H9 (cell line): ENCODE data around the gene PODXL2. TPM values are rescaled to one million over a fixed set of nuclear protein-coding genes. Genes with fewer than 3 reads are reported as not detected.

Experiments
- DNase-seq: peaks from one replicate; pipeline ENCODE4 v3.0.0-alpha.2; 2017
- H2AFZ ChIP-seq: one replicate; pipeline ENCODE4 v1.6.1; 2013; ENCODE audit warnings: mild to moderate bottlenecking, low read length, control low read depth, moderate library complexity
- H2AK5ac ChIP-seq: 2 replicates; pipeline ENCODE4 v1.6.1; 2013; ENCODE audit warnings: low read length, control low read depth, mixed read lengths; ENCODE audit not compliant: insufficient read length
- H2BK120ac ChIP-seq: one replicate; pipeline ENCODE4 v1.6.1; 2013; ENCODE audit warnings: low read depth, mild to moderate bottlenecking, low read length, control low read depth, inconsistent platforms; ENCODE audit not compliant: poor library complexity, severe bottlenecking
- H2BK12ac ChIP-seq: 2 replicates; pipeline ENCODE4 v1.6.1; 2013; ENCODE audit warnings: low read length, control low read depth, mixed read lengths, low read depth; ENCODE audit not compliant: insufficient read length
- H2BK15ac ChIP-seq: 2 replicates; pipeline ENCODE4 v1.6.1; 2013; ENCODE audit warnings: low read depth, low read length, control low read depth
- H2BK20ac ChIP-seq: one replicate; pipeline ENCODE4 v1.6.1; 2013; ENCODE audit warnings: low read depth, mild to moderate bottlenecking, low read length, control low read depth, inconsistent platforms; ENCODE audit not compliant: poor library complexity, severe bottlenecking
- H2BK5ac ChIP-seq: 2 replicates; pipeline ENCODE4 v1.6.1; 2013; ENCODE audit warnings: low read length, control low read depth, mixed read lengths; ENCODE audit not compliant: insufficient read length
- H3K14ac ChIP-seq: 2 replicates; pipeline ENCODE4 v1.6.1; 2013; ENCODE audit warnings: low read length, control low read depth; ENCODE audit not compliant: insufficient read depth
- H3K18ac ChIP-seq: 2 replicates; pipeline ENCODE4 v1.6.1; 2013; ENCODE audit warnings: low read depth, mild to moderate bottlenecking, mixed read lengths, low read length, control low read depth; ENCODE audit not compliant: insufficient read length
- H3K23ac ChIP-seq: 2 replicates; pipeline ENCODE4 v1.6.1; 2013; ENCODE audit warnings: low read length, control low read depth, mixed read lengths, low read depth; ENCODE audit not compliant: insufficient read length
- H3K23me2 ChIP-seq: 2 replicates; pipeline ENCODE4 v1.6.1; 2013; ENCODE audit warnings: low read depth, mild to moderate bottlenecking, mixed read lengths, low read length, control low read depth; ENCODE audit not compliant: insufficient read length, poor library complexity, severe bottlenecking
- H3K27ac ChIP-seq: 2 replicates; pipeline ENCODE4 v1.5.1; 2013; ENCODE audit warnings: low read length, control low read depth, mixed read lengths, low read depth; ENCODE audit not compliant: insufficient read length
- H3K27me3 ChIP-seq: 2 replicates; pipeline ENCODE4 v1.6.1; 2013; ENCODE audit warnings: low read length, control low read depth, inconsistent platforms; ENCODE audit not compliant: insufficient read depth
- H3K4ac ChIP-seq: 2 replicates; pipeline ENCODE4 v1.6.1; 2013; ENCODE audit warnings: low read depth, mild to moderate bottlenecking, control low read depth, inconsistent platforms, low read length, moderate library complexity
- H3K4me1 ChIP-seq: 2 replicates; pipeline ENCODE4 v1.6.1; 2013; ENCODE audit warnings: low read length, control low read depth, inconsistent platforms; ENCODE audit not compliant: insufficient read depth
- H3K4me2 ChIP-seq: 2 replicates; pipeline ENCODE4 v1.6.1; 2013; ENCODE audit warnings: low read length, control low read depth, mixed read lengths; ENCODE audit not compliant: insufficient read length, insufficient read depth
- H3K56ac ChIP-seq: 2 replicates; pipeline ENCODE4 v1.6.1; 2013; ENCODE audit warnings: low read depth, mild to moderate bottlenecking, mixed read lengths, low read length, control low read depth; ENCODE audit not compliant: insufficient read length
- H3K79me1 ChIP-seq: 2 replicates; pipeline ENCODE4 v1.6.1; 2013; ENCODE audit warnings: low read depth, mild to moderate bottlenecking, moderate library complexity, low read length, control low read depth, inconsistent platforms; ENCODE audit not compliant: insufficient read depth, poor library complexity, severe bottlenecking
- H3K79me2 ChIP-seq: 2 replicates; pipeline ENCODE4 v1.6.1; 2013; ENCODE audit warnings: low read length, control low read depth, inconsistent platforms; ENCODE audit not compliant: insufficient read depth
- H3K9ac ChIP-seq: 2 replicates; pipeline ENCODE4 v1.6.1; 2013; ENCODE audit warnings: low read length, control low read depth, mixed read lengths; ENCODE audit not compliant: insufficient read length; ENCODE audit errors: extremely low read depth
- H3K9me3 ChIP-seq: one replicate; pipeline ENCODE4 v1.6.1; 2013; ENCODE audit warnings: low read depth, low read length, inconsistent platforms; ENCODE audit not compliant: control insufficient read depth
- H3T11ph ChIP-seq: one replicate; pipeline ENCODE4 v1.6.1; 2013; ENCODE audit warnings: mild to moderate bottlenecking, low read length, control low read depth, inconsistent platforms
- H4K20me1 ChIP-seq: one replicate; pipeline ENCODE4 v1.6.1; 2013; ENCODE audit not compliant: control insufficient read depth, insufficient read length, insufficient read depth
- H4K5ac ChIP-seq: 2 replicates; pipeline ENCODE4 v1.6.1; 2013; ENCODE audit warnings: low read depth, mild to moderate bottlenecking, mixed read lengths, low read length, control low read depth; ENCODE audit not compliant: insufficient read length
- H4K8ac ChIP-seq: replicated peaks from 2 replicates; pipeline ENCODE4 v1.6.1; 2013; ENCODE audit warnings: low read length, control low read depth, mixed read lengths, low read depth; ENCODE audit not compliant: insufficient read length
- H4K91ac ChIP-seq: 2 replicates; pipeline ENCODE4 v1.6.1; 2013; ENCODE audit warnings: low read depth, mild to moderate bottlenecking, moderate library complexity, mixed read lengths, low read length, control low read depth; ENCODE audit not compliant: insufficient read length
- H3K27ac Mint-ChIP-seq, 3 experiments: 2 replicates in 2 of 3; 3 replicates in 1 of 3; pipeline ENCODE4 v1.8.0; 2020 to 2021; ENCODE audit warnings: mixed read lengths in 3 of 3, mild to moderate bottlenecking in 1 of 3, moderate library complexity in 1 of 3
- H3K27me3 Mint-ChIP-seq: 2 replicates; pipeline ENCODE4 v1.8.0; 2021; ENCODE audit warnings: low read depth, mild to moderate bottlenecking, moderate library complexity, mixed read lengths
- H3K36me3 Mint-ChIP-seq, 3 experiments: 2 replicates in 2 of 3; 3 replicates in 1 of 3; pipeline ENCODE4 v1.8.0; 2020 to 2021; ENCODE audit warnings: low read depth in 3 of 3, mixed read lengths in 3 of 3; ENCODE audit not compliant: insufficient read depth in 1 of 3
- H3K4me1 Mint-ChIP-seq, 2 experiments: 2 replicates each; pipeline ENCODE4 v1.8.0; 2020; ENCODE audit warnings: mixed read lengths in 2 of 2
- H3K4me3 Mint-ChIP-seq, 2 experiments: 2 replicates in 1 of 2; 3 replicates in 1 of 2; pipeline ENCODE4 v1.8.0; 2020 to 2021; ENCODE audit warnings: mild to moderate bottlenecking in 2 of 2, mixed read lengths in 2 of 2, moderate library complexity in 1 of 2
- H3K9me3 Mint-ChIP-seq, 2 experiments: 2 replicates in 1 of 2; 3 replicates in 1 of 2; pipeline ENCODE4 v1.8.0; 2020; ENCODE audit warnings: mild to moderate bottlenecking in 2 of 2, mixed read lengths in 2 of 2, moderate library complexity in 1 of 2
- CTCF ChIP-seq: fragments of 200-600 bp; sonication (generic); conservative IDR thresholded peaks from 3 replicates; pipeline ENCODE4 v1.8.0; 2021; ENCODE audit warnings: antibody characterized with exemption, mild to moderate bottlenecking
- WGBS: extraction: QIAGEN DNeasy Blood & Tissue Kit; methylation state at CpG from one replicate; pipeline ENCODE4 v1.1.7; 2013; ENCODE audit warnings: missing lambda C conversion rate, low lambda C conversion rate, mixed read lengths; ENCODE audit not compliant: insufficient read length; ENCODE audit errors: extremely low coverage; 5-methylcytosine and 5-hydroxymethylcytosine counted together
- total RNA-seq: library from RNA; stranded (reverse); gene quantifications from 2 replicates; pipeline ENCODE4 v1.2.1, GENCODE V29; 2021

The PODXL2 gene
- total RNA-seq, 1 experiment from 2014 or later: 24.6 TPM

- Histone ChIP-seq H3K4ac (no peak overlapping the region), H2BK120ac (no peak overlapping the region), H4K20me1 (no peaks in the 10 kb centered on the region), H3K23ac (no peak overlapping the region), H2BK5ac (no peak overlapping the region), H3K18ac (no peak overlapping the region), H2BK12ac (no peak overlapping the region), H2BK20ac (no peak overlapping the region), H2AFZ (no peak overlapping the region), H3K56ac (no peak overlapping the region), H2AK5ac (no peak overlapping the region), H2BK15ac (no peak overlapping the region), H4K91ac (no peak overlapping the region), H3K23me2 (no peaks in the 10 kb centered on the region), H3K9ac (no peak overlapping the region), H3K9me3 (no peaks in the 10 kb centered on the region), H4K5ac (no peak overlapping the region), H3K4me2 (no peak overlapping the region), H3K4me1 (no peaks in the 10 kb centered on the region), H3K27ac (no peak overlapping the region), H3K27me3 (no peaks in the 10 kb centered on the region), H3T11ph (no peak overlapping the region), H3K79me2 (no peaks in the 10 kb centered on the region), H3K14ac (no peak overlapping the region), H4K8ac (no peak overlapping the region), H3K79me1 (no peaks in the 10 kb centered on the region)
- DNase-seq: no peak
- no peak for TF ChIP-seq CTCF
- Mint-ChIP-seq H3K4me3 (no peak overlapping the region), H3K4me1 (no peaks in the 10 kb centered on the region), H3K27me3 (no peaks in the 10 kb centered on the region), H3K27ac (no peak overlapping the region), H3K9me3 (no peaks in the 10 kb centered on the region), H3K36me3 (peaks cover 9 to 21% (median 14%) of the 10 kb centered on the region in 3 experiments)
- no CpG with 5 or more reads among the region's 3 CpGs for WGBS
These were observed 36.6 kb downstream of the PODXL2 start for GRCh38 chr3:127665586-127665985.
